DMS53 (cell line): ENCODE results near the gene DUSP28.
"Not testable (repeated sequence)": the region's sequence is repeated elsewhere in the genome, so short reads cannot be mapped to it uniquely, and the experiment has no call there.

ENCODE experiments used
- DNase-seq: peaks from one replicate; lab custom pipeline; 2025; lab: John Stamatoyannopoulos, UW

DUSP28 gene

DNA sequence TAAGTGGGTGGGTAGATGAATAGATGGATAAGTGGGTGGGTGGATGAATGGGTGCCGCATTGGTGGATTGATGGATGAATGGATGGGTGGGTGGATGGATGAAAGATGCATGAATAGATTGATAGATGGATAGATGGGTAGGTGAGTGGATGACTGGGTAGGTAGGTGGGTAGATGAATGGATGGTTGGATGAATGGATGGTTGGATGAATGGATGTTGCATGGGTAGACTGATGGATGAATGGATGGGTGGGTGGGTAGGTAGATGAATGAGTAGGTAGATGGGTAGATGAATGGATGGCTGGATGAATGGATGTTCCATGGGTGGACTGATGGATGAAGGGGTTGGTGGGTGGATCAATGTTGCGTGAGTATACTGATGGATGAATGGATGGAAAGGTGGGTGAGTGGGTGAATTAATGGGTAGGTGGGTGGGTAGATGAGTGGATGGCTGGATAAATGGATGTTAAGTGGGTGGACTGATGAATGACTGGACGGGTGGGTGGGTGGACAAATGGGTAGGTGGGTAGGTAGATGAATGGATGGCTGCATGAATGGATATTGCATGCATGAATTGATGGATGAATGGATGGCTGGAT lies 32.9 kb upstream of the DUSP28 start:
- DNase-seq: no peak

DNA sequence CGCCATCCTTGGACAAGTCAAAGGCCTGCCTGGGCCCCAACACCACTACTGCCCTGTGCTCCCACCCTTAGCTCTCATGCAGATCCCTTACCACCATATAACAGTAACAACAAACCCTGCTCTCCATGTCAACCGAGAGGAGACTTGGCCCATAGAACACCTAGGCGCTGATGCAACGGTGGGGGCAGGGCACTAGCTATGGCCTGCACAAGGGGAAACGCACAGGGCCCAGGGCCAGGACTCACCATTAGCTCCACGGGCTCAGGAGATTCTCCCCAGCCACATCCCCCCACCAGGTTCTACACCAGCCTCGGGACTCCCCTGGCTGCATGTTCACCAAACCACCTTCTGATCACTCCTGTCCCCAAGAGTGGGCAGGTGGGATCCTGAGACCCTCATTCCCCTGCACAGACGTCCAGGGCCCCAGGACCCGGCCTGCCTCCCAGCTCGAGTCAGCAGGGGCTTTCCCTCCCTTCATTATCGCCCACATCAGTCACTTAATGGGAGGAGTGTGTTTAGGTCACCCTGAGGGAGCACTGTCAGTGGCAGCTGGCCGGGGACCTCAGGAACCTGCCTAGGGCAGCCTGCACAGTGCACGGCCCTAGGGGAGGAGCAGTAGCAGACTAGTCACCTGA lies 31.6 kb upstream of the DUSP28 start:
- DNase-seq: no peak

DNA sequence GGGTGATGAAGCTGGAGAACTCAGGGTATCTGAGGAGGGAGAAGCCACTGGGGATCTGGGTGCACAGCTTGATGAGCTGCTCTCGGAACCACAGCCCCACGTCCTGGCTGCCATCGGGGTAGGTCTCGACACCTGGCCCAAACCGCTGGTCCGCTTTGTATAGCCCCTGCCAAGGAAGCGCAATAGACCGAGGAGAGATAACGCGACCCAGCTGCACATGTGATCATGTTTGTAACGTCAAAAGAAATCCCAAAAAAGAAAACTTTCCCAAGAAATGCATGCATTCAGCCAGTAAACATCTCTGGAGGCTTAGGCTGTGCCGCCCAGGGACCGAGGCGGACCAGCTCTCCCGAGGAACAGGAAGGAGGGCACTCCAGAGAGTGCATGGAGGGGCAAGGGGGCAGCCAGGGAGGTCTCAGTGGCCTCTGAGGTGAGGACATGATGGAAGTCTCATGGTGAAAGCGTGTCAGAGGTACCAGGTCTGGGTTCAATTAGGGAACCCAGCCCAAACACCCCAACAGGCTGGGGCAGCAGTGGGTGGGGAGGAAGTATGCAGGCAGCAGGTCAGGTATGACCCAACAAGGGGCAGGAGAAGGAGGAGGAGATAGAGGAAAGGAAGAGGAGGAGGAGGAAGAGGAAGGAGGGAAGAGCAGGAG lies 30.7 kb upstream of the DUSP28 start:
- no peak for DNase-seq

DNA sequence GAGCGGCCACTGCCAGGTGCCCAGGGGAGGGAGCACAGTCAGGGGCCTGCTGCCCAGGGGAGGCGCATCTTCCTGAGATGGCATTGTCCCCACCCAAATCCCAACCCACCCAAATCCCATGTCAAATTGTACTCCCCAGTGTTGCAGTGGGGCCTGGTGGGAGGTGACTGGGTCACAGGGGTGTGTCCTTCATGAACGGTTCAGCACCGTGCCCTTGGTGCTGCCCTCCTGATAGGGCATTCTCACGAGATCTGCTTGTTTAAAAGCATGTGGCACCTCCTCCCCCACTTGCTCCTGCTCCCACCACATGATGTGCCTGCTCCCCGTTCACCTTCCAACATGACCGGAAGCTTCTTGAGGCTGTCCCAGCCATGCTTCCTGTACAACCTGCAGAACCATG lies 30.0 kb upstream of the DUSP28 start:
- DNase-seq: no peak

DNA sequence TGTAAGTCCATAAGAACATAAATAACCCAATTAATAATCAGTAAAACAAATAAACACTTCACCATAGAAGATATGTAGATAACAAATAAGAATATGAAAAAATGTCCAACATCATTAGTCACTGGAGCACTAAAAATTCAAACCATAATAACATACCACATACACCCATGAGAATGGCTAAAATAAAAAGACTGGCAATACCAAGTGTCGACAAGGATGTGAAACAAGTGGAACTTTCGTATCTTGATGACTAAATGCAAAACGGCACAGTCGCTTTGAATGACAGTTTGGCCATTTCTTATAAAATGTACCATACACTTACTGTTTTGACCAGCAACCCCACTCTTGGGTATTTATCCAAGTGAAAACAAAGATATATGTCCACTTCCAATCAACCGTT lies 29.1 kb upstream of the DUSP28 start:
- DNase-seq: no peak

DNA sequence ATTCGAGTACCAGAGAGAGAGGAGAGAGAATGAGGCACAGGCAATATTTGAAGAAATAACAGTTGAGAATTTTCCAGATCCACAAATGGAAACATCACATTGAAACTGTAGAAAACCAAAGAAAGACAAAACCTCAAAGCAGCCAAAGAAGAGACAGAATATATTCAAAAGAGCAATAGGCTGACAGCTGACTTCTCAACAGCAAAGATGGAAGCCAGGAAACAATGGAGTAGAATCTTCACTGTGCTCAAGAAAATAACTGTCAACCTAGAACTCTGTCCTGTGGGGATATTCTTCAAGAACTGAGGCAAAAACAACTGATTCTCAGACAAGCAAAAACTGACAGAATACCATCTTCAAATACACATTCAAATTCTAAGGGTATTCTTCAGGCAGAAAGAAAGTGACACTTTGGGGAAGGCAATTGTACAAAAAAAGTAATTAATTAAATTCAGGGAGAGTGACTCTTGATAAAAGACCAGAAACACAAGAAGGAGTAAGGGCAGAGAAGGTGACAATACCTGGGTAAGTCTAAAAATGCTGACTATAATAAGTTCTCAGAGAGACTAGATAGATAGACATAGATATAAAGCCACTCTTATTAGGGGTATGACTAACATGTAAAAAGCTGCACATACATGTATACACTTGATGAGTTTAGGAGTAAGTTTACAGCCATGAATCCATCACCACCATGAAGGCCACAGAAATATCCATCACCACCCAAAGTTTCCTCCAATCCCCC lies 28.0 kb upstream of the DUSP28 start:
- DNase-seq: no peak

DNA sequence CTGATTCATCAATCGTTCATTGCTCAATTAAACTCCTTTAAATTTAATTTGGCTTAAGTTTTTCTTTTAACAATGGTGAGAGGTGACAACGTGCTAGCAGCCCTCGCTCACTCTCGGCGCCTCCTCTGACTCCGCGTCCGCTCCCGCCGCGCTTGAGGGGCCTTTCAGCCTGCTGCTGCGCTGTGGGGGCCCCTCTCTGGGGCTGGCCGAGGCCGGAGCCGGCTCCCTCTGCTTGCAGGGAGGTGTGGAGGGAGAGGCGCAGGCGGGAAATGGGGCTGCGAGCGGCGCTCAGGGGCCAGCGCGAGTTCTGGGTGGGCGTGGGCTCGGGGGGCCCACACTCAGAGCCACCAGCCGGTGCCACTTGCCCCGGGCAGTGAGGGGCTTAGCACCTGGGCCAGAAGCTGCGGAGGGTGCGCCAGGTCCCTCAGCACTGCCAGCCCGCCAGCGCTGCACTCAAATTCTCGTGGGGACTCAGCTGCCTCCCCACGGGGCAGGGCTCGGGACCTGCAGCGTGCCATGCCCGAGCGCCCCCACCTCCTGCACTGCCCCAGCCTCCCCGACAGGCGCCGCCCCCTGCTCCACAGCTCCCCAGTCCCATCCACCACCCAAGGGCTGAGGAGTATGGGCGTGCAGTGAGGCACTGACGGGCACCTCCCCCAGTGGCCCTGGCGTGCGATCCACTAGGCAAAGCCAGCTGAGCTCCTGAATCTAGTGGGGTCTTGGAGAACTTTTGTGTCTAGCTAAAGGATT lies 22.0 kb upstream of the DUSP28 start:
- DNase-seq: no peak

DNA sequence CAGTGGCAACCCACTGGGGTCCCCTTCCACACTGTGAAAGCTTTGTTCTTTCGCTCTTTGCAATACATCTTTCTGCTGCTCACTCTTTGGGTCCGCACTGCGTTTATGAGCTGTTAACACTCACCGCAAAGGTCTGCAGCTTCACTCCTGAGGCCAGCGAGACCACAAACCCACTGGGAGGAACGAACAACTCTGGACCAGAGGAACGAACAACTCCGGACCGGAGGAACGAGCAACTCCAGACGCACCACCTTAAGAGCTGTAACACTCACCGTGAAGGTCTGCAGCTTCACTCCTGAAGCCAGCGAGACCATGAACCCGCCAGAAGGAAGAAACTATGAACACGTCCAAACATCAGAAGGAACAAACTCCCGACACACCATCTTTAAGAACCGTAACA lies 21.1 kb upstream of the DUSP28 start:
- not testable (repeated sequence) for DNase-seq

DNA sequence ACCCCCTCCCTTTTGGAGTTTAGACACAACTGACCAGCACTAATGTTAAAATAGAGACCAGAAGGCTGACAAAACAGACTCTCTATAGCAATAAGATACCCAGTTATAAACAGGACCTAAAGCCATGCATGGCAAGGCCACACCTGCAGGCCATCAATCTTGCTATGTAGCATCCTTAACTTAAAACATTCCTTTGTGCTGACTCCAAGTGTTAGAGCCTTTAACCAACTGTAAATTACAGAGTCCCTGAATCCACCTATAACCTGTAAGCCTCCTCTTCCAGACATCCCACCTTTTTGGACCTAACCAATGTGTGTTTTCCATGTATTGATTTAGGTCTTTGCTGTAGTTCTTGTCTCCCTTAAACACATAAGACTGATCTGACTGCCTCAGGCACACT lies 20.3 kb upstream of the DUSP28 start:
- DNase-seq: no peak

DNA sequence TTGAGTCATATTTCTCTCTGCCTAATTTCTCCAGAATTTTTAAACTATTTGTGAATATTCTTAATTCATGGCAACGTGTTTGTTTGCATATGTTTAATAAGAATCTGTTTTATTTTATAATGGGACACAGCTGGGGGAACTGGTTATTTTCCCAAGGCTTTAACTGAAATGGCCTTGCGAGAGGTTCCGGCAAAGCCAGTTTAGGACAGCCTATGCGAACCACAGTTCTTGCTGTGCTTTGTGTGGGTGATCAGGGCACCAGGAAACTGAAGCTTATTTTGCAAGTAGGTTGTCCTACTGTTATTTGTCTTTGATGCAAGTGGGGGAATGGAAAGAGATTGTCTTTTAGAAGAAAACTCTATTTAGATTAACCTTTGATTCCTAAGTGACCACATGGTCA lies 8.9 kb upstream of the DUSP28 start:
- DNase-seq: no peak

DNA sequence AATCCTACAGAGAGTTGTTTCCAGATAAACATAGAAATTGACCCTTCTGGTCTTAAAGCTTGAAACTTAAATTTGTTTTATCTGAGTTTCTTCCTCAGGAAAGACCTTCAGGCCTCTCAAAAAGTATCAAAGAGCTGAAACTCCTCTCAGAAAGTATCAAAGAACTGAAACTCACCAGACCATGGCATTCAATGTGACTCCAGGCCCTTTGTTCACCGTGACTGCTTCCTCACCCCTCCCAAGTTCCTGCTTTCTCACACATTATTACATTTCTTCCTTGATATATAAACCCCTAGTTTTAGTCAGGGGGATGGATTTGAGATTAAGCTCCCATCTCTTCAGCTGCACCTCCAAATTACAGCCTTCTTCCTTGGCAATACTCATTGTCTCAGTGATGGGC lies 8.3 kb upstream of the DUSP28 start:
- DNase-seq: no peak

DNA sequence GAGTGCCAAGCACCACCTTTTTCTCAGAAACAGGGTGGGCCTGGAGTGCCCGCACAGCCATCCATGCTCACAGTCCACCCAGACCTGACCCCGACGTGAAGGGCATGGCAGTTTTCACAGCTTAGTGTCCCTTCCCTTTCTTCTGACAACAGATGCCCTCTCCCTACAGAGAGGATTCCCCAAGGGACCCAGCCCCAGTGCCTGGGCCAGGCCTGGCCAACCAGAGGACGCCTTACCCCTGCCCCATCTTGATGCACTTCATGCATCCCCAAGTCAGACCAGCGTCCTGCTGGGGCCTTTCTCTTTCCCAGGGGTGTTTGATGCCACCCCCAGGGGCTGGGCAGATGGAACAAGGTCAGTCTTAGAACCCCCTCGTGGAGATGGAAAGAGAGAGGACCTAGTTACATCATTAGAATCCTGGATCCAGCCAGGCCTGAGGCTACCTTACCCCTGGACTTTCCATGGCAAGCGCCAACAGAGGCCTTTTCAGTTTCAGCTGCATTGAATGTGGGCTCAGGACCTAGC lies 6.1 kb upstream of the DUSP28 start:
- DNase-seq: no peak

DNA sequence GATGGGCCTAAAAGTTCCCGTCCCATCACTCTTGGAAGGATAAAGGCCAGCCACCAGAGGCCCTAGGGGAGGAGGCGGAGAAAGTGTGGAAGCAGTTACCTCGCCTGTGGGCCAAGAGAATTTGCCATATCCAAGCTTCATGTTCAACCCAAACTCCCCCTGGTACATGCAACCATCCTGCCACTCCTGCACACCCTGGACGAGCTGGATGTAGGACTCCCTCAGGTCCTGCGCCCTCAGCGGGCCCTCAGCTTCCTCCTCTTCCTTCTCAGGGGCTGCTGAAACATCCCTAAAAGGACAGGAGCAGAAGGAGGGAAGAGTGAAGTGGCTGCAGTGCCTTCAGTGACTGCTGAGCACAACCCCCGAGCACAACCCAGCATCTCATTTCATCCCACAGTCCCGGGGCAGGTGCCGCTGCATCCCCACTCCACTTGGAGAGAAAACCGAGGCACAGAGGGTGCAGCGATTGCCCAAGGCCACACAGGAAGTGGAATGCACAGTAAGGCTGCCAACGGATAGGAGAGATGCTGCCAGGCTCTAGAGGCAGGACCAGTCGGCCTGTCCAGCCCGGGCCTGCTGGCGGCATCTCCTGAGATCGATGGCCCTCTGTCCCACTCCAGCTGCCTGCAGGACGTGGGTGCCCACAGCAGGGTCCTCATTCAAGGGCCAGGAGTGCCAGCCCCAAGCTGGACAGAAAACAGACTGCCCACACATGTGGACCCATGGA lies 5.2 kb upstream of the DUSP28 start:
- no peak for DNase-seq

DNA sequence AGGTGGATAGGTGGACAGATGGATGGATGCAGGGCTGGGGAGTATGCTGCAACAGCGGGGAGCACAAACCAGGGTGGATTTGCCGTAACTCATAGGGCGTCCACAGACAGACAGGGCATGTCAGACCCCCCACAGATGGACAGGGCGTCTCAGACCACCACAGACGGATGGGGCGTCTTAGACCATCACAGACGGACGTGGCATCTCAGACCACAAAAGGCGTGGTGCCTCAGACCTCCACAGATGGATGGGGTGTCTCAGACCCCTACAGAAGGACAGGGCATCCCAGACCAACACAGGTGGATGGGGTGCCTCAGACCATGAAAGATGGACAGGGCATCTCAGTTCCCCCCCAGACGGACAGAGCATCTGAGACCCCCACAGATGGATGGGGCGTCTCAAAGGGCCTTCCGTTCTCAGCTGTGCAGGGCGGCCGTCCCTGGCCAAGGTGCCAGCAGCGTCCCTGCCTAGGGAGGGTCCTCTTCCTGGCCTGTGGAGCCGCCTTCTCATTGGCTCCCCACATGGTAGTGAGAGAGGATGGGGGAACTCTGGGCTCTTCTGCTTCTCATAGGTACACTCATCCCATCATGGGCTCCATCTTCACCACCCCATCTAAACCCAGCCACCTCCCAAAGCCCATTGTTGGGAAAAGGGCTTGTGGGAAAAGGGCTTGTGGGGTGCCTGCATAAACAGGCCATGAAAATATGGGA lies 4.5 kb upstream of the DUSP28 start:
- no peak for DNase-seq

DNA sequence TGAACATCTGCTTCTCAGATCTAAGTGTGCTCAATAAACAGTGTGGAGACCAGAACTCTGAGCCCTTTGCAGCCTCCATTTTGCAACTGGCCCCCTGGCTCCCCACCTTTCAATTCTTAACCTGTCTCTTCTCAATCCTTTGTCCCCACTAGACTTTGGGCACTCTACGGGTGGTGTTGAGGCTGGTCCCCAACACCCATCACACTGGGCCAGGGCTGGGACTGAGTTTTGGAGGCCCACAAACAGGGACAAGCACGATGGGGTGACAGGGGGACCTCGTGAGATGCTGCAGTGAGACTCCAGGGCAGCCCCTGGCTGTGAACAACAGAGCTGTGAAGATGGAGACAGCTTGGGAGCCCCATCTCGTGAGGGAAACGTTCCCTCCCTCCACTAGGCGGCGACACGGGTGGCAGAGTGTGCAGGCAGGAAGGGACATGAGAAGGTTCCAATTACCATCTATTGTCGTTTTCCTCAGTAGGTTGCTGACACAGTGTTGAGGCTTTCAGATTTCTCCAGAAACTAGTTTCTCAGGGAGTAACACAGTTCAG lies 3.5 kb upstream of the DUSP28 start:
- DNase-seq: peak; percentile 48

DNA sequence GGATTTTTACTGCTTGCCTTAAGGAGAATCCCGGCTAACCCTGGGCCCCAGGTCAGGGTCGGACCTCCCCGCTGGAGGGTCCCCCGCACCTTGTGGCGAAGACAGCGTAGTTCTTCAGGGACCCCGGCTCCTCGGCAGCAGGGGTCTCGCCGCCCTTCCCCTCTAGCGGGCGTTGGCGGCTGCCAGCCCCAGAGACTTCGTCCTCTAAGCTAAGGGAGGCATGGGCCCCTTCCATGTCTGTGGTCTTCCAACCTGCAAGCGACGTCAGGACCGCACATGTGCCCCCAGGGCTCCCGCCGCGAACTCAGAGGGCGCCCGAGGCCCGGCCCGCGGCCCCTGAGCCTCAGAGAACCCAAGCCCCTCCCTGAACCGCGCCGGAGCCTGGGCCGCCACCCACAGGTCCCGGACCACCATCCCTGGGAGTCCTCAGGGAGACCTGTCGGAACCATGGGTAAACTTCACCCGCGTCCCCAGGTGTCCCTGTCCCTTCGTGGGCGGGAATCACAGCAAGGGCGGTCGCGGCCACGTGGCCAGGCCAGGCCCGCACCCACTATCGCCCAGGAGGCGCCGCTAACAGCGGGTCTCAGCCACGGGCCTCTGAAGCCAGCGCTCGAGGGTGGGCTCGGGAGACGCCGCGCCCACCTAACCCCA lies 2.9 kb upstream of the DUSP28 start:
- no peak for DNase-seq

DNA sequence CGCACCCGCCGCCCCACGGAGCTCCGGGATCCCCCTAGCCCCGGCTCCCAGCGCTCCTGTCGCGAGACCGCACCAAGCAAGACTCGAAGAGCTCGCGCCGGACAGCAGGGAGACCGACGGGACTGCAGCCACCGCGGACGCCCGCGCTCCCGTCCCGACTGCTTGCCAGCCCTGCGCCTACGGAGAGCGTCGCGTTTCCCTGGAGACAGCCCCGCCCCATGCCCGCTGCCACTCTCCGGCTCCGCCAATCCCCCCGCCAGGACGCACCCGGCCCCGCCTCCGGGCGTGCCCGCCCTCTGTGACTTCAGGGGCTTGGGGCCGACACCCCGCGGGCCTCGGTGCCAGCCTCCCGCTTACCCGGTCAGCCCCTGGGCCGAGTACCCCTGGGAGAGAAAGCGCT lies 2.3 kb upstream of the DUSP28 start, which contains the start of gene ANKMY1:
Gene ANKMY1, minus strand, starts transcription at position 181 of the 400 bp plus-strand sequence. CDS start 653 bp downstream, outside the sequence.
- DNase-seq: no peak

DNA sequence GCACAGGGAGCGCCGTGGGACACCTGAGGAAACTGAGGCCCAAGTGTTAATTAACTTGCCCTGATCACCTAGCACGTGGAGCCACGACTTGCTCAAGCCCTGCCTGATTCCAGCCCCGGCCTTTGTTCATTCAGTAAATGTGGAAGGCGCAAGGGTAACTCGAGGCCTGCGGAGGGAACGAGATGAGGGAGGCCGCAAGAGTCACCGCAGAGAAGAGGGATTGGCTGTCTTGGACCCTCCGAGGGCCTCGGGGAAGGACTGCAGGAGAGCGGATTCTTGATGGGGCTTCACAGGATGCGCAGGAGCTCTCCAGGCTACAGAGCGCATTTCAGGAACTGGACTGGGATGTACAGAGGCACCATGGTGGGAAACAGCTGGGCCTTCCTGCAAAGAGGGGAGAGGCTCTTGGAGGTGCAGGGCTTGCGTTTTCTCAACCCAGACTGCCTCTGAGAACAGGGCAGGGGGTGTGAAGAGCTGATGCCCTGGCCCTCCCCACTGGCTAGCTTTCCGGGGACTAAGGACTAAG lies 1.9 kb upstream of the DUSP28 start:
- DNase-seq: no peak

DNA sequence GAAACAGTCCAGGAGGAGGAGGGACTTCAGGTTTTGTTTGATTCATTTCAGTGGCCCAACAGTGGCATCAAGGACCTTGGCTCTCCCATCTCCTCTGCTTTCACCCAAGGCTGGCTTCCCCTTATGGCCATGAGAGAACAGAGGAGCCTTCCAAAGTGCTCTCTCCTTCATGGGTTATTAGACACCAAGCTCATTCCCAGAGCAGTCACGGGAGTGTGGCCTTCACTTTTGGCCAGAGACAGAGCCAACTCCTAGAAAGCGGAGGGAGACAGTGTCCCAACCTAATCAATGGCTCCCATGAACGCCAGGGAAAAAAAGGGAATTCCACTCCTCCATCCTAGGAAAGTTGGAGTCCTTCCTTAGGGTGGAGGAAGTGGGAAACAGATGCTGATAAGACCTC lies 871 bp upstream of the DUSP28 start:
- DNase-seq: no peak
